NCI-H2107 treated with DMSO at 0.1 percent for 48 hours (cell line): ENCODE results near the gene ARHGAP6.
"Not testable (repeated sequence)": the region's sequence is repeated elsewhere in the genome, so short reads cannot be mapped to it uniquely, and the experiment has no call there.

Experiments
- DNase-seq: peaks from one replicate; lab custom pipeline; 2025; ENCODE audit not compliant: unreplicated experiment; lab: John Stamatoyannopoulos, UW

The ARHGAP6 gene

DNA sequence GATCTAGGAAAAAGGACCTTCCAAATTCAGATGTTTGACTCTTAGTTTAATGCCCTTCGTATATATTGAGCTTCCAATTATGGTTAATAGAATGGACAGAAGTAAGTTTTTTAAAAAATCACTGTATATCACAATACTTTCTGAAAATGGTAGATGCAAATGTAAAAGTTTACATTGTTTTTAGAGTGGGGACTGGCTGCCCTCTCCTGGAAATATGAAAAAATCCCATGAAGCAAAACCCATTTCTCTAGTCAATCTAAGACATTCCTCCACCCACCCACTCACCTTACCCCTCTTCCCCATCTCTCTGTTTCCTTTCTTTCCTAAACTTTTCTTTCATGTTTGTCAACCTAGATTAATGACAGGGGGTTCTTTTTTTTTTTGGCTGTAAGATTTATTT is 134.5 kb downstream of the ARHGAP6 start:
- DNase-seq, result no peak

DNA sequence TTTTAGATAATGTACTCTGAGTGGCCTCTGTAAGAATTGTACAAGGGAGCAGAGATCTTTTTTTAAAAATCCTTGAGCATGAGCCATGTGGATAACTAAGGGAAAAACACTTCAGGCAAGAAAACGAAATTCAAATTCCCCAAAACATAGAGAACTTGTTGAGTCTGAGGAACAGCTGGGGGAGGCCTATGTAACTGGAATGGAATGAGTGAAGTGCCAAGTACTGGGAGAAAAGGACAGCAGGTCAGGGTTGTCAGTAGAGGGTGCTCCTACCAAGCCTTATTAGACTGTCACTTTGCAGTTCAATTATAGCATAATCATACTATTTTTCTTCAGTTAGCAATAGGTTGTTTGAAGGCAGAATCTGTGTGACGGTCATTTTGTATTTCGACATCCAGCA is 135.1 kb downstream of the ARHGAP6 start:
- no peak for DNase-seq

DNA sequence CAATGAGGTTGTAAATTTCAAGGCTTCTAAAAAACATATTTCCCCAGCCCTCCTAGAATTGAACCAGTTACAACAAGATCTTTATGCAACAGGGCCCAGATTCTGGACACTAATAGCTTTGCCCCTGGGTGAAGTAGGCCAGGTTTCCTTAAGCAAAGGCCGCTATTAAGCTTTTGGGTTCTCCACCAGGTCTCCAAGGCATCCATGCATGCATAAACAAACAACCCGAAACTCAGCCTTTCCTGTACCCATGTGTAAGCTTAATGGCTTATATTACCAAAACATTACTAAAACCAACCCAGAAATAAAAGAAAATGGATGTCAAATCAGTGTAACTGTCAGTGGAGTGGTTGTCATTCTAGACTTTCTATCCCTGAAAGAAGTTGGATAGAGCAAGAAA is 137.1 kb downstream of the ARHGAP6 start:
- no peak for DNase-seq

DNA sequence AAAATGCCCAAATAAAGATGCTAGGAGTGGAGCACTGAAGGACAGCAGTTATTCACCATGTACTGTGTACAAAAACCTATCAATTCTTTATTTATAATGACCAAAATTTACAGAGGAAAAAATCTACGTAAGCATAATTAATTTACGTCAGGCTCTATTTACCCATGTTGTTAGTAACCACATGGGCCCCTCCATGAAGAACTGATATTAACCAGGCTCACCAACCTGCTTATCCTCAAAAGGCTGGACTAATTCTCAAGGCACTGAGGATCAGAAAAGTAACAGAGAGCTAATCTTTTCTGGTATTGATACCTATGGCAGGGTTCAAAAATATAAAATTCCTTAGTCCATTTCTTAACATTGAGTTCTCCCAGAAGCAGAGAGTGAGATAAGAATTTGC is 140.0 kb downstream of the ARHGAP6 start:
- DNase-seq, result no peak

- not testable (repeated sequence) for DNase-seq
Measured at GRCh38 chrX:11519234-11519633, 146.5 kb downstream of the ARHGAP6 start.

GRCh38 chrX:11509786-11510185 is 155.9 kb downstream of the ARHGAP6 start:
- DNase-seq, result no peak

DNA sequence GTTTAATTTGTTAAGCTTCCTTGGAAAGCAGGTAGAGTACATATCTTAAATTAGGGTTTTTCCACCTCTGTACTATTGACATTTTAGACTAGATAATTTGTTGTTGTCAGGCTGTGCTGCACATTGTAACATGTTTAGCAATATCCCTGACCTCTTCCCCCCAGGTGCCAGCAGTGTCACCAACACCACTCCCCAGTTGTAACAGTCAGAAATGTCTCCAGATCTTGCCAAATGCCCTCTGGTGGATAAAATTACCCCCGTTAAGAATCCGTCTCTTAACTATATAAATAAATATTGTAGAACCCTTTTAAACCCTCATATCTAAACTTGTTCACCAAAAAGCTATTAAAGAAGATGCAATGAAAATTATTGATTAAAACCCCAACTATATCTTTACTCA is 161.5 kb downstream of the ARHGAP6 start:
- DNase-seq, result no peak

DNA sequence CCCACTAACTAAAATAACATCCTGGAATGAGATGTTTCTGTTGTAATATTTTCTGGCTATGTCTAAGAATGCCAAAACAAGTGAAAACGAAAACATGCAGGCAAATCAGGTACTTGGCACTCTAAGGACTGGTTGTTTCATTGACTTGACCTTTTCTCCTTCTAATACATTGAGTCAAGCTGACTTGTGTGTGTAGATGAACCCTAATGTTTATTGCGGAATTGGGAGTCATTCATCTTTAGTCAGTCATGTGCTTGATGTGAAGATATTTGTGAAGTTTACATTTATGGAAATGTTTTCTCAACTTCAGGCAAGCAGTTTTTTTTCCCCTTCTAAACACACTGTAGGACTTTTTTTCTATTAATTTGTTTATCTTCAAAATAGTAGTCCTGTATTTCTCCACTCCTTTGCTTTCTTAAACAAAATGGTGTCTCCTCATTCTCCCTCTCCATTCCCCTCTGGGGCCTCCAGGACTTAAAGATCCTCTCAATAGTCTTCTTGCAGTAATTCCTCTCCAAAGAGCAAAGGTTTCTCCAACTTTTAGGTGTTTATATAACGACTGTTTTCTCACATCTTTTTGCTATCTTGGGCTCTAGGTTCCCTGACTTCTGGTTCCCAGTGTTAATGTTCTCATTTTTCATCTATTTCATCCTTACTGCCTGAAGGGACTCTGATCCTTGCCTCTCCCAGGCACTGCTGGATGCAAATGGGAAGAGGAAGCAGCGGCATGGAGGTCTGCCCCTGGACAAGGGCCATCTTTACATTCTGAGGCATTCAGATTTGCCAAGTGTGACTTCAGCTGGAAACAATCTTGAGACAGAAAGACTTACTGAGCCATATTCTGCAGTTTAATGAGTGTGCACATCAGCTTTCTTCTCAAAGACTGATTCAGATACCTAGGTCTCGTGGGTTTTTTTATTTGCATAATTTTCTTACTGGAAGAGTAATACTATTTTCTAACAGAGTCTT is 166.4 kb downstream of the ARHGAP6 start:
- DNase-seq, result no peak

DNA sequence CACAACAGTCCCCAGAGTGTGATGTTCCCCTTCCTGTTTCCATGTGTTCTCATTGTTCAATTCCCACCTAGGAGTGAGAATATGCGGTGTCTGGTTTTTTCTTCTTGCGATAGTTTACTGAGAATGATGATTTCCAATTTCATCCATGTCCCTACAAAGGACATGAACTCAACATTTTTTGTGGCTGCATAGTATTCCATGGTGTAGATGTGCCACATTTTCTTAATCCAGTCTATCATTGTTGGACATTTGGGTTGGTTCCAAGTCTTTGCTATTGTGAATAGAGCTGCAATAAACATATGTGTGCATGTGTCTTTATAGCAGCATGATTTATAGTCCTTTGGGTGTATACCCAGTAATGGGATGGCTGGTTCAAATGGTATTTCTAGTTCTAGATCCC is 174.3 kb downstream of the ARHGAP6 start:
- DNase-seq, result not testable (repeated sequence)

- no peak for DNase-seq
Measured at GRCh38 chrX:11484290-11484689, 181.4 kb downstream of the ARHGAP6 start.

GRCh38 chrX:11481035-11481434 is 184.7 kb downstream of the ARHGAP6 start:
- DNase-seq, result no peak

DNA sequence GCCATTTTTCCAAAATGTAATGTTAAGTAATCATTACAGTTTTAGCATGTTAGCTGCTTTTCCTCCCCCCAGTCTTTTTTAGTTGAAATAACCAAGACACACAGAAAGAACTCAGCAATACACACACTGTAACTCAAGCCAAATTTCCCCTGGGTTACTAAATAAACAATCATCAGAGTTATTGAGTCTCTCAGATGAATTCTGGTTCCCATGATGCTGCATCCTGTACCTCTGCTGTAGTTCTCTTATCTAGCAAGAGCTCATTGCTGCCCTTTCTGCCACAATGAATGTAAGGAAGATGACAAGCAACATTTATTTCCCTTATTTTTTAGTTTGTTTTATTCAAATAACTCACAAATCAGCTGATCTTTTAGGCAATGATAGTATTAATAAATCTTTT is 185.1 kb downstream of the ARHGAP6 start:
- DNase-seq, result peak; percentile 92

- DNase-seq, result no peak
Measured at GRCh38 chrX:11478911-11479310, 186.8 kb downstream of the ARHGAP6 start.

DNA sequence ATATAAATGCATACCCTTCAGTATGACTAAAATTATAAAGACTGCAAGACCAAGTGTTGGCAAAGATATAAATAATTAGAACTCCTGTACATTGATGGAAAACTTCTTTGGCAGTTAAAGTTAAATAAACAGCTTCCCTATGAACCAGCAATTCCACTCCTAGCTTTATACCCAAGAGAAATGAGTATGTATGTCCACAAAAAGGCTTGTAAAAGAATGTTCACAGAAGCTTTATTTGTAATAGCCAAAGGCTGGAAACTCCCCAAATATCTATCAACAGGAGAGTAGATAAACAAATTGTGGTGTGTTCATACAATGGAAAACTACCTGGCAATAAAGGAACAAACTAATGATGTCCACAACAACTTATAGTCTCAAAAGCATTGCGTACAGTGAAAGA is 187.7 kb downstream of the ARHGAP6 start:
- DNase-seq, result no peak

GRCh38 chrX:11474576-11474975 is 191.1 kb downstream of the ARHGAP6 start:
- DNase-seq, result no peak

DNA sequence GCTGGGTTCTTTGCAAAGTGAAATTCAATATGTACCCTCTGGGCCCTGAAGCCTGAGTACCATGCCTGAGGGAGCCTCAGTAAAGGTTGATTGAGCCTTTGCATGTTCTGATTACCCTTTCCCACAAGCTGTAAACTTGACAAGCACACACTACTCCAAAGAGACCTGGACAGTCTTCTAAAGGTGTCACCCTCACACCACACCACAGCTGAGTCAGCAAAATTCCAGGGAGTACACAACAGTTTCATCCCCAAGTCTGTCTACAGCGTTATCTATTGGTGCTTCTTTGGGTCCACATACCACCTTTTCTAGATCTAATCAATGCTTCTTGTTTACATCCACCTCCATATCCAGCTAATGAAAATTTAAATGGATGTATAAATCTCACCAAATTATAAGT is 191.7 kb downstream of the ARHGAP6 start:
- DNase-seq, result no peak

DNA sequence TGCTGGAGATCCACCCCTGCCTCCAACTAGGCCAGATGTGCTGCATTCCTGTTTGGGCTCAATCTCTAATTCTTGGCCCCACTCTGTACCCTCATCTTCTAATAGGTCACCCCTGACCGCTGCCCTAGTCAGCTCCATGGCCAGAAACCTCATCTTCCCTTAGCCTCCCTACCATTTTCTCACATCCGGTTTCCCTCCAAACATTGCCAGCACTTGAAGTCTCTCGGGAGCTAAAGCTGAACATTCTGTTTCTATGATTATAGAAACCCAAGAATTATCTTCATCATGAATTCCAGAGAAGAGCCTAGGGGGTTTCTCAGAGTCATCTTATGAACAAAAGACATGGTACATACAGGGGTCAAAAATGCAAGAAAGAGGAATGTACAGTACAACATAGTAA is 192.8 kb downstream of the ARHGAP6 start:
- no peak for DNase-seq

DNA sequence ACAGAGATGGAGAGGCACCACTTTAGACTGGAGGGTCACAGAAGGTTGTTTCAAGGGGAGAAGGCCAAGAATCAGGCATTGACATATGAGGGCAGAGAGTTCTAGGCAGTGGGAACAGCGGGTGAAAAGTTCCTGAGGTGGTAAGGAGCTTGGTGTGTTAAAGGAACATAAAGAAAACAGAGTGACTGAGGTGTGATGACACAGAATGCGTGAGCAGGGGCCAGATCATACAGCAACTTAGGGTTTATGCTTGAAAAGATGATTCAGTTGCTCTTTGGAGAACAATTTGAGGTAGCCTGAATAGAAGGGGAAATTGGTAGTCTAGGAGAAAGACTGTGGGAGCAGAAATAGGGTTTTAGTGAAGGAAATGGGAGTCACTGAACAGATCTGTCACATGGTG is 193.3 kb downstream of the ARHGAP6 start:
- no peak for DNase-seq

DNA sequence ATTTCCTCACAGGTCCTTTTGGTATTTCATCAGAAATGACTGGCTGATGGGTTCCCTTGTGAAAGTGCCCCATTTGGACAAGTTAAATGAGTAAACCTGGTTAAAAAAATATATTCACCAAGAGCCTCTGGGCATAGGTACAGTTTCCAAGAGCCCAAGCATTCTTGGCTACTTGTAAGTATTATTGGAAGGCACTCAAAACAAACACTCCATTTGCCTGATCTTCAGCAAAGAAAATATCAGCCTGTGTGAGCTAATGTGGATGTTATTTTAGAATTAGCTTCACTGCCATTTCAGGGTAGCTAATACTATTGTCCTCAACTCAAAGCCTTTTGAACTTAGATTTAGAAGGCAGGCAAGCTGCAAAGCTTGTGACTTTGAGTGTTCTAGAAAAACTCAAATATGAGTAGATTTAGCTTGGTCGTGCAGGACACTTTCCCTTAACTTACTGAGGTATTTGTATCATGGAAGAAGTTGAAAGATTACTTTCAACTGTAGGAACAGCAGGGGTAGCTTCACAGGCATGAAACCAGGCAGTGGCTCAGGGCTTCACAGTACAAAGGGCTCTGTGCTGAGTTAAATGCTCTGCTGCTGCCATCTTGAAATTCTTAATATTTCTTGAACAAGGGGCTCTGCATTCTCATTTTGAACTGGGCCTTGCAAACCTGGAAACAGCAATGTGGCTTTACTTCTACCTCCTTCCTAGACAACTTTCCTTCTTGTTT is 195.3 kb downstream of the ARHGAP6 start:
- no peak for DNase-seq

- no peak for DNase-seq
Measured at GRCh38 chrX:11465648-11466411, 199.9 kb downstream of the ARHGAP6 start.

DNA sequence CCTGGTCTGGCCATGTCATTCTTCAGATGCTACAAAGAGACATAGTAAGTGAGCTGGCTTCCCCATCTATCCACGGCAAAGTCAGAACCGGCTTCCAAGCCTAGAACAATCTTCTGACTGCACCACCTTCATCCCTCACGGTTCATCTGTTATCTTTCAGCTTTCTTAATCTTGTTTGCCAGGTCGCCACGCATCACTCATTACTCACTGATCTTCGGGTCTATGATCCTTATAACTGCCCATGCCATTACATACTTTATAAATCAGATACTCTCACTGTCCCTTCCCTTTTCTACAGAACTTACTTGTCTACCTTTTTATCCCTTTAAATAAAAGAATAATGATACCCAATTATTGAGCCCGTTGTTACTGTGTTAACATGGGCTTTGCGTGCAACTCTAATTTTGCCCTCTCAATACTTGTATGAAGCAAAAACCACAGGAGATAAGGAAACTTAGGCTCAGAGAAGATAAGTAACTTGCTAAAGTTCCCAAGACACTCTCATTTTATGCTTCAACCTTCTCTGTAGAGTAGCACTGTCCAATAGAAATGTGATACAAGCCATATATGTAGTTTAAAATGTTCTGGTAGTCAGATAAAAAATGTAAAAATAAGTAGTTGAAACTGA is 200.8 kb downstream of the ARHGAP6 start:
- DNase-seq, result no peak
